GM21723 (cell line): ENCODE data around the gene SLC26A4.

Source experiments
- ATAC-seq: cut with Tn5 transposase; IDR thresholded peaks from one replicate; pipeline ENCODE4 v1.9.1; 2021; ENCODE audit warnings: mild to moderate bottlenecking, moderate library complexity; ENCODE audit not compliant: unreplicated experiment

Gene SLC26A4

DNA sequence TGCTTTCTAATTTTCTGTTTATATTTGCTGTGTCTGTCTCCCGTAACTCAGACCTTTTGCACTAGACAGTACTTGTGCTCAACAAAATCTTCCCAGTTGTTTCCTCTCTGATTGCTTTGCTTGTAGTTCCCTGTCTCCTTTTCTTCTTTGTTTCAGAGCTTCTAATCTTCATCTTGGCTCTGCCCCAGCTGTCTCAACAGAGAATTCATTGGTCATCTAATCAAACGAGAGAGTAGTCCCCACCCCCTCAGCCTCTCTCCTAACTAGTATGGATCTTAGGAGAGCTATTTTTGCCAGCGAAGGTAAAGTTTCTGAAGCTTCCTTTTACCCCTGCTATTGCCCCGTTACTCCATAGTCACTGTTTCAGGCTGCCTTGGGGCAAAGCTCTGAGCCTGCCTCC is 32.8 kb downstream of the SLC26A4 start:
- ATAC-seq: no peak

DNA sequence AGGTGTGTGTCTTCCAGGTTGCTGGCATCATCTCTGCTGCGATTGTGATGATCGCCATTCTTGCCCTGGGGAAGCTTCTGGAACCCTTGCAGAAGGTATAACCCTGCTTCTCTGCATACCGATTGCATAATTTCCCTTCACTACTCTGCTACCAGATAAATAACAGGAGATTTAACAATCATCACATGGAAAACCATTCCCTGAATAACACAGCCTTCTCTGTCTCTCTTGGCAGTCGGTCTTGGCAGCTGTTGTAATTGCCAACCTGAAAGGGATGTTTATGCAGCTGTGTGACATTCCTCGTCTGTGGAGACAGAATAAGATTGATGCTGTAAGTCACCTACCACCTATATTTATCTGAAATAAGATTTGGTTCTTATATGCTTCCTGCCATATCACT is 33.8 kb downstream of the SLC26A4 start:
- no peak for ATAC-seq

DNA sequence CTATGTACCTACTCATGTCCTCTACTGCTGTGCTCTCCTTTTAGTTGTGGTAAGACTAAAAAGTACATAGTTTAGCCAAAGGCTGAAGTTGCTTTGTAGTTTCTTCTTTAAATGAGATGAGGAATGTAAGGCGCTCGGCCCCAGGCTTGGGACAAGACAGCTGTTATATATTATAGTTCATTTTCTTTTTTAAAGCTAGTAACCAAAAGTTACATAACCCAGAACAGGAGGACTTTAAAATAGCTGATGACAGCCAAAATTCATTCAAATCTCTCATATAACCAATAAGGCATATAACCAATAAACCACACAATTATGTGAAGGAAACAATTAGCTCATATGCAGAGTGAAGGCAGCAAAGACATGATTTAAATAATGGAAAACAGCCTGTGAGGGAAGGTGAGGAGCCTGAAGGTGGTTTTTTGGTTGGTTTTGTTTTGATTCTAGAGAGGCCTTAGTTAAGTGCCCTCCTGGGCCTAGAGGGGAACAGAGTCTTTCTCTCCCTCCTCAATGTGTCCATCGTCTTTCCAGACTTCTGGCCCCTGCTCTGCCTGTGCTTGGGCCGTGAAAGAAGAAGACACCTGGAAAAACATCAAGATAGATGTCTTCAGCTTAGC is 35.8 kb downstream of the SLC26A4 start:
- ATAC-seq: no peak

DNA sequence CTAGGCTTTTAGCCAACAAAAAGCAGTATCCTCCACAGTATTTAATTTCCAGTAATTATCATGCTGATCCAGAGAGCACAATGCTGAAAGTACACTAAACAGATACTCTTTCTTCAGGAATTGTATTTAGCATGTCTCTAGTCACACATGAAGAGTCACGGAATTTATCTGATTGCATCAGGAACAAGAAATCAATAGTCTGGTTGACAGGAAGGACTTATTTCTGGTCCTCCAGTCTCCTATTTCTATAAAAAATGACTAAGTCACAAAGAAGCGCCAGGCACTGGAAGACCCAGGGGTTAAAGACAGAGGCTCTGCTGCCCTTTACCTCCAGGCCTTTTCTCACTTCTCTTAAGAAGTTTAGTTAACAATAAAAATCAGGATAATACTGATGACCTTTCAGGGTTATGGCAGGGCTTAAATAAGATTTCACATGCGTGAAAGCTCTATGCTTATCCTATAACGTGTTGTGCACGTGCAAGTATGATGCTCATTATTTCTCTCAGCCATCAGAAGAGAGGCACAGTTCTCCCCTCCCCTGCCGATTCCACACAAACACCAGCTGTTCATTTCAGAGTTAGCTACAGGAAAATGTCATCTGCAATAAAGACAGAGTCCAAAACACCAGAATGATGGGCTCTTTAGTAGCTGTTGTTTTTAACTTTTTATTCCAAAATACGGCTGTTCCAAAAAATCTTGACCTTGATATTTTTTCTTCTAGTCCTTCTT is 36.9 kb downstream of the SLC26A4 start:
- no peak for ATAC-seq

DNA sequence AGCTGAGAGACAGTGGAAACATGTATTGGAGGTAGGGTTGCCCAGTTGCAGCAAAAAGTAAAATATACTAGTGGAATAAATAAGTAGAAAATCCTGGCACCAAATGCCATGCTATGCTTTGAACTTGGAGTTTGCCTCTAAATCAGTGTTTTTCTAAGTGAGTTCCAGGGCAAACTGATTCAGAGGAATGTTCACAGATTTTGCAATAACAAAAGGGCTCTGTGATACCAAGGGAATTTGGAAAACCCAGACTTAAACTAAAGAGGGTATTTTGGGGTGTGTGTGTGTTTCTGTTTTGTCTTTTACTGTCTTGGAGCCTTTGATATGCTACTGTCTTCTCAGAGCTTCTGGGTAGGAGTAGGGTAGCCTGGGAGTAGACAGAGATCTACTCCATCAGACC is 39.9 kb downstream of the SLC26A4 start:
- ATAC-seq: no peak

DNA sequence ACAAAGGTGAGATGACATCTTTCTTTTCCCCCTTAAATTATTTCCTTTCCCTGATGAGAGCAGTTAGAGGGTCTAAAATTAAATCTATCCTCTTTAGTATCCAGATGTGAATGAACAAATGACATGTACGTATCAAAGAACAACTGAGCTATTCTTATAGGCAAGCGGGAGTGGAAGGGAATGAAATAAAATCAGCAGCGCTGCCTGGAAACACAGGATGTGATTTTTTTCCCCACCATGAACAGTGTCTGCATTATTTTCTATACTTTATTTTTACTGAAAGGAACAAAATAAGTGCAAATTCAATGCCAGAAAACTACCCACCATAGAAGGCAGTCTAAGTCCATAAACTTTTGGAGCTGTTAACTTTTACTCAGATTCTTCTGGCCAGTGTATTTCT is 40.6 kb downstream of the SLC26A4 start:
- no peak for ATAC-seq

DNA sequence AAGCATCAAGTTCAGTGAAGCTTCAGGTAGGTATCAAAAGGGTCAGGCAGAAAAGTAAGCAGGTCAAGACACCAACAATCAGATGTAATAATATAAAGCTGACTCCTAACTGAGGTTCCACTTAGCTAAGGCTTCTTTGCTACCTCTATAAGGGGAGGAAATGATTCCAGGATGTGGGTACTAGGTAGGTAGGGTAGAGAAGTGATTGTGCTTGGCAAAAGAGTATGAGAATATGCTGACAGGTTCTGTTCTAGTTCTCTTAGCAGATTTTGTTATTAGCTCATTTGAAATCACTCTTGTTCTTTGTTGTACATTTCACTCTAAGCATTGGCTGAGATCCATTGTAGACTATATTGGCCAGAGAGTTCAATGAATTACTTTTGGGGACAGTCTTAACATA is 42.6 kb downstream of the SLC26A4 start:
- ATAC-seq: no peak

DNA sequence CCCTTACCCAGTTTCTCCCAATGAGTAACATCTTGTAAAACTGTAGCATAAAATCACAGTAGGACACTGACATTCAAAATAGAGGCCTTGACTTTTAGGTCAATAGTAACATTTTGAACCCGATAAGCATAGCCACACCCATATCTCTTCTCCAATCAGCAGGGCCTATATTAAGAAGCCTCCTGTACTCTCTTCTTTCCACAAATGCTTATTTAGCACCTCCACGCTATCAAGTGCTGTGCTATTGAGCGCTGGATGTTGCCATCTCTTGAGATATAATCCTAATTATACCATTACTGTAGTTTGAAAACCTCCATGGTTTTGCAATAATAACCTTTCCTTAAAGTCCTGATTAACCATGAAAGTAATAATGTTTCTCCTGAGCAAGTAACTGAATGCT is 43.2 kb downstream of the SLC26A4 start:
- no peak for ATAC-seq

DNA sequence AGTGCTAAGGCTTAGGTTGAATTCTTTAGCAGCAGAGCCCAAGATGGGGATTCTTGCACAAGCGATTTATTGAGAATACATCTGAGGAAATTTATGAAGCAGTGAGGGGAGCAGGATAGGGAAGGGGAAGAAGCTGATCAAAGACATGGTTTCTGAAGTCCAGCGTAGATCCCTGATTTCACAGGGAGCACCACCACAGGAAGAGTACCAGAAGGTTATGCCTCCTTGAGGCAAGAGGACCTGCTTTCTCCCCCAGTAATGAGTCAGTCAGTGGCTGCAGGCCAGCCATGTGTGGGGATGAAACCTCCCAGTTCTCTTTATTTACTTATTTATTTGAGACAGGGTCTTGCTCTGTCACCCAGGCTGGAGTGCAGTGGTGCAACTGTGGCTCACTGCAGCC is 48.3 kb downstream of the SLC26A4 start:
- ATAC-seq: no peak

DNA sequence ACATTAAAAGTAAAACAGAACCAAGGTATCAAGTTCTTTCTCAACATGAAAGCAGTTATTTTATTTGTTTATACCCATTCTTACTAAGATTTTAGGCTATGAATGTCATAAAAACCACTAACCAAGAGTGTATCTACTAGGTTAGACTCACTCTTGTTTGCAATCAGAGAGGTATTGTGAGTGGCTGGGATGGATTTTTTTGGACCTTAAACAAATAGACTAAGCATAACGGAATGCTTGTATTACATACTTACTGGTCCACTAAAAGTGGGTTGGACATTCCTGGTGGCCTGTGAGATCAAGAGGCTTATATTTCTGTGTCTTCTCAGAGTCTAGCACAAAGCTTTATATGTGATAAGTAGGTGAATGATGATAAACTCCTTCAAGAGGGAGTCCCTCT is 50.7 kb downstream of the SLC26A4 start:
- ATAC-seq: no peak

DNA sequence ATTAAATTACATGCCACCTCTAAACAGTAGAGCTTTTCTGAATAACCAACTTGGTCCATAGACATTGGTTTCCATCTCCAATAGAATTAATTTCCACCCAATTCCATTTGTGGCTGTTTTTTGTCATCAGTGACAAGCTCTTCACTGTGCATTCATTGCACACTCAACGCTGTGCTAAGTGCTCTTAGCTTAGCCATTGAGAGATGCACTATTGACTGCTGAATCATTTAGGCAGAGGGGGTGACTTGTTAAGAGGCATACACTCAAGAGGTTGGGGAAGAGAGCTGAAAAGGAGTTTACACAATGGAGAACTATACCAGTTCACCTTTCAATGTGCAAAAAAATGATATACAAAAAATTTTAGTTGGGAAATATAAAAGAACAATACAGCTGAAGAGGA is 51.4 kb downstream of the SLC26A4 start:
- no peak for ATAC-seq

DNA sequence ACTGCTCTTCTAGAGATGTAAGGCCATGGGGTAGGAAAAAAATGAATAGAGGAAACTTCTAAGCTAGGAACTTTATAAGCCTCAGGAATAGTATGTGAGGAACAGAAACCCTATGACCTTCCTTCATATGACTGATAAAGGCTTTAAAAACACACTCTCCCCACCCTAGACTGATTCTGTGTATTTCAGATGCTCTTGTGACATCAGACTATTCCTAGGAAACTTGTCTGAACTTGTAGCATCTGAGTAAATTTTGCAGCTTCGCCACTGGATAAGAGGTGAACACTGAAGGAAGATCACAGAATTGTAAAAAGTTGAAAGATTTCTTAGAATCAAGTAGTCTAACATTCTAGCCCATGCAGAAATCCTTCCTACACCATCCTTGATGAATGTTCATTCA is 52.3 kb downstream of the SLC26A4 start:
- no peak for ATAC-seq

DNA sequence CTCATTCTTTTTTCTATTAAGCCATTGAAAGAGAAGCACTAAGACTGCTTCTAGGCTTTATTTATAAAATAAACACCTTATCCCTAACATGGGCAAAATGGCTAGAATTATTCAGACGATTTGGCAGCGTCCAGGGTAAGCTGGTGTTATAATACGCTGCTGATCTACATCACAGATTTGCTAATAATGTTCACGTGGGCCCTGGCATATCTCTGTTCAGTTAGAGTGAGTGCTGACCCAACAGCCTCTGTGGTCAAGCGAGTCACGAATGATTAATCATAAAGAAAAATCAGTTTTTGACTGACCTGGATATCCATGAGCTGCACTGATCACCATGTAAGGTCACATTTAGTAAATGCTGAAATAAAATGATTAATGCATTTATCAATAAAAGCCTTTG is 54.9 kb downstream of the SLC26A4 start:
- ATAC-seq: no peak

DNA sequence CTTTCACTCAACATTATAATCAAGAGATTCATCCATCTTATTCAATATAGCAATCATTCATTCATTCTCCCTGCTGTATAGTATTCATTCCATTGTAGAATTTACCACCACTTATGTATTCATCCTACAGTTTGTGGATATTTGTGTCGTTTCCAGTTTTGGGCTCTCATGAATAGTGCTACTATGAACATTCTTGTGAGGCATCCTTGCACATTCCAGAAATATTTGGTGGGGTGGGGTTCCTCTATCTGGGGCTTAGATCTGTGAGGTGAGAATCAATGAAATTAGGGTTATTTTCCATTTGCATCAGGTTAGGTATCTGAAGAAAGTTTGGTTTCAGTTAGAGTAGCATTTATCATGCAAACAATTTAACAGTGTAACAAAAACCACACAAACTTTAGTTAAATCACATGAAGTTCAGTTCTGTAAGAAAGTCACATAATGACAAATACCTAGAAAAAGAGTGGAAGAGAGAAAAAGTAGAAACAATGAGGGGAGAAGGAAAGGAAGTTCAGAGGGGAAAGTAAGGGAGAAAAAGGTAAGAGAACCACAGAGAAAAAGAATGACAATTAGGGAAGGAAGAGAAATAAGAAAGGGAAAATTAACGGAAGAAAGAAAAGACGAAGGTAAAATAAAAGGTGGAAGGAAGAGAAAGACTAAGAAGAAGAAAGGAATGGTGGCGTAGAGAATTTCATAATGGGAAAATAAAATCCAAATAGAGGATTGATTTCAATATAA is 58.0 kb downstream of the SLC26A4 start:
- no peak for ATAC-seq

DNA sequence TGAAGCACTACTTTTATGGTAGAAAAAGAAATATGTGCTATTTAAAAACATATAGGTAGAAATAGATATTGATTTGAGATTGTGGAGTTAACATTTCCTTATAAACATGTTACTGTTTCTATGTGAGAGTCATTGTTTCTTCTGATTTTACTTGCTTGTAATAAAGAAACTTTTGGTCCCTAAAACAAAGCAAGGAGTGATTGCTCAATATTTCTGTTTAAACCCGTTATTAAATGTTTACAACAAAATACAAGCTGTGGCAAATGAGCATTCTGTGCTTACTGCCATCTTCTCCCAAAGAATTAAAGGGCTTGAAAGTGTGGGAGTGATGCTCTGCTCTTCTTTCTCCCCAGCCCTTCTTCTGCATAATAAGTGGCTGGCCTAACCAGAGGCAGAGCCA is 60.7 kb downstream of the SLC26A4 start:
- ATAC-seq: no peak

DNA sequence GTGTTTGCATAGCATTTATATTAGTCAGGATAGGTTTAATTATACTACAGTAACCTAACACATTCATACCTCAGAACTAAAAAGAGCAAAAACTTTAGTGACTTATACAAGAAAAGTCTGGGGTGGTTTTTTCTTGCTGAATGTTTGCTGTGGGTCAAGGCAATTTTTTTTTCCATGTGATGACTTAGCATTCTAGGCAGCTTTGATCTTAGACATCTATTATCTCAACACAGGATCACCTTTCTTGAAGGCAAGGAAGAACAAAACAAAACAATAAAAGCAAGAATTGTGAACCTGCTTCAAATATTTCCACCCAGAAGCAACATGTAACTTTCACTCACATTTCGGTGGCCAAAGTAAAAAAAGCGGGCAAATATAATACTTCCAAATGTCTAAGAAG is 62.6 kb downstream of the SLC26A4 start:
- ATAC-seq: no peak

DNA sequence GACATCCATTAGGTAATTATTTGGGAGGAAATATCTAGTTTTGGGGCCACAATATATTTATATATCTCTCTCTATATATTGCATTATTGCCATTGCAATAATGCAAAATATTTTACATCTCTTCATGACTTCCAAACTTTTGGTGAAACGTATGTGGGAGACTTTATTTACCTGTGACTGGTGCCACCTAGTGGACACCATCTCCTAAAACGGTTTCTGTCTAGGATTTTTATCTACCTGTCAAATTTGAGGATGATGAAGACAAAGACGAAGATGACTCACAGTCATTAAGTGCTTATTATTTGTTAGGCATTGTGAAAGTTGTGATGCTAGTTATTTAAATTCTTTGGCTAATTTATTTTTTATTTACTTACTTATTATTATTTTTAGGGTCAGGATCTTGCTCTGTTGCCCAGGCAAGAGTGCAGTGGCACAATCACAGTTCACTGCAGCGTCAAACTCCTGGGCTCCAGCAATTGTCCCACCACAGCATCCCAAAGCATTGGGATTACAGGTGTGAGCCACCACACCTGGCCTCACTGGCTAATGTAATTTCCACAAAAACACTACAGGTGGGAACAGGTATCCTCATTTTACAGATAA is 64.6 kb downstream of the SLC26A4 start:
- no peak for ATAC-seq

DNA sequence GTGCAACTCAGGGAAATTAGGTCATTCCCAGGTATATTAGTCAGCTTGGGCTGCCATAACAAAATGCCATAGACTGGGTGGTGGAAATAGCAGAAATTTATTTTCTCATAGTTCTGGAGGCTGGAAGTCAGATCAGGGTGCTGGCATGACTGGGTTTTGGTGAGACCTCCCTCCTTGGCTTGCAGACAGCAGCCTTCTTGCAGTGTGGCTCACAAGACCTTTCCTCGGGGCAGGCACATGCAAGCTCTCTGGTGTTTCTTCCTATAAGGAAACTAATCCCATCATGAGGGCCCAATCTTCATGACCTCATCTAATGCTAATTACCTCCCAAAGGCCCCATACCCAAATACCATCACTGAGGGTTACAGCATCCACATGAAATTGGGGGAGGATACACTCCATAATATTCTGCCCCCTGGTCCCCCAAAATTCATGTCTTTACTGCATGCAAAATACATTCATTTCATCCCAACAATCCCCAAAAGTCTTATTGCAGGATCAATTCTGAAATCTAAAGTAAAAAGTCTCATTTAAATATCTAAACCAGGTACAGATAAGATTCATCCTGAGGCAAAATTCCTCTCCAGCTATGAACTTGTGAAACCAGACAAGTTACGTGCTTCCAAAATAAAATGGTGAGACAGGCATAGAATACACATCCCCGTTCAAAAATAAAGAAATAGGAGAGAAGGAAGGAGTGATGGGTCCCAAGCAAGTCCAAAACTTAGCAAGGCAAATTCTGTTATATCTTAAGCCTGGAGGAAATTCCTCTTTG is 65.9 kb downstream of the SLC26A4 start:
- ATAC-seq: no peak

DNA sequence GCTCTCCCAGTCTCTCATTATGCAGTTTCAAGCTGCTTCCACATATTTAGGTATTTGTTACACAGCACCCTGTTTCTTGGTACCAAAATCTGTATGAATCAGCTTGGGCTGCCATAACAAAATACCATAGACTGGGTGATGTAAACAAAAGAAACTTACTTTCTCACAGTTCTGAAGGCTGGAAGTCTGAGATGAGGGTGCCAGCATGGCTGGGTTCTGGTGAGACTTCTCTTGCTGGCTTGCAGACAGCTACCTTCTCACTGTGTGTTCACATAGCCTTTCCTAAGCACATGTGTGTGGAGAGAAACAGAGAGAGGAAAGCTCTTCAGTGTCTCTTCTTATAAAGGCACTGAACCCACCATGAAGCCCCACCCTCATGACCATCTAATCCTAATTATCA is 67.6 kb downstream of the SLC26A4 start:
- ATAC-seq: no peak

DNA sequence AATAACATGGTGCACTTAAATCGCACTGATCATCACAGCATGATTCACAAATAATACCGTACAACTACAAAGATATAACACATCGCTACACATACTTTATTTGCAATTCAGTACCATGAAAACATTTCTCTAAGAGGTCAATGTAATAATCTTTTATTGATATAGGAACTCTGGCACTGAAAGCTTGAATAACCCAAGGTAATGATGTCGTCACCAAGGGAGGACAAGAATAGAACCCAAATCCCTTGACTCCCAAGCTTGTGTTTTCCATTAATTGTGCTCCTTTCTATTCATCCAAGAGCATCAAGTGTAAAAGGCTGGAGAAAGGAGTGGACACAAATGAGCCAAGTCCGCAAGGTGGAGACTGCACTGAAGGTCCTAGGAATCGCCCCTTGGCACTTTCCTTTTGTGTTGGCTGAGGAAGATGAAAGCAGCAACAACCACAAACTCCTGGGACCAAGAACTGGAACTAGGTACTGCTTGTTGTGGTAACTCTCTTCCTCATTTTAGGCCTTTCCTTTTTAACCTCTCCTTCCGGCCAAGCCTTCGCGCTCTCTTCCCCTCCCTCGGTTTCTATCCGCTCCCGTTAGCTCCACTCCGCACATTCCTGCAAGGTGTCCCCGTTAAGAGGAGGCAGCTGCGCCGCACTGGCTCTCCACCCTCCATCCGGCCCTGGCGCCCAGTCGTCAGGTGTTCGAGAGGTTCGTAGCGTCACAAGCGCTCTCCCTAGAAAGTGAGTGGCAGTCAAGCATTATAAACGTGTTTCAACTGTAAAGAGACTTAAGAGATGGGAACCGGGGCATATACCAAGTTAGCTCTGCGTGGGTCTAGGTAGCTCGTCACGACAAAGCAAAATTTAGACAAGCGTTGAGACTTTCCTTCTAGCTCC is 82.3 kb downstream of the SLC26A4 start:
- peak; percentile 41 for ATAC-seq
